Endothelial cell of umbilical vein (primary cell): ENCODE data around the gene P2RY8. TPM values are rescaled to one million over a fixed set of nuclear protein-coding genes. Genes with fewer than 3 reads are reported as not detected.

Experiments
- BruUV-seq: library from RNA; stranded (reverse); fragments of 400-500 nt; replicated peaks from 2 replicates; lab custom pipeline; 2021; lab: Mats Ljungman, UMichigan
- CTCF ChIA-PET: fragments of 300-600, 350-600 bp; sonication (Branson Sonifier 250); formaldehyde crosslinking; loops from one replicate; lab custom pipeline; 2021; ENCODE audit warnings: antibody characterized with exemption, inconsistent platforms; lab: Charles Lee
- POLR2A ChIA-PET: fragments of 300-600, 350-600 bp; sonication (Branson Sonifier 250); formaldehyde crosslinking; loops from one replicate; lab custom pipeline; 2021; ENCODE audit warnings: antibody characterized with exemption, inconsistent platforms; lab: Charles Lee
- DNase-seq: peaks from one replicate; pipeline ENCODE4 v3.0.0-alpha.2; 2011; ENCODE audit warnings: low read depth, low spot score
- FAIRE-seq: peaks from 2 replicates; lab custom pipeline; 2011; peaks lifted over from hg19 to GRCh38; lab: Jason Lieb, UNC
- H2AFZ ChIP-seq: 2 replicates; pipeline ENCODE4 v1.6.0; 2012; ENCODE audit warnings: low read depth, low read length, control low read depth, inconsistent platforms
- H3K27ac ChIP-seq: 2 replicates; pipeline ENCODE4 v1.5.1; 2011; ENCODE audit warnings: low read depth, mild to moderate bottlenecking, control low read depth, low read length, moderate library complexity; ENCODE audit not compliant: insufficient read depth
- H3K27me3 ChIP-seq, 2 experiments: 2 replicates each; pipeline versions ENCODE4 v1.6.0 to v1.6.1; 2011; ENCODE audit warnings: low read length in 2 of 2, mixed read lengths in 1 of 2; ENCODE audit not compliant: control insufficient read depth in 2 of 2, insufficient read depth in 2 of 2
- H3K36me3 ChIP-seq, 2 experiments: 2 replicates in 1 of 2; 3 replicates in 1 of 2; pipeline ENCODE4 v1.5.1; 2011; ENCODE audit warnings: low read length in 2 of 2, mild to moderate bottlenecking in 1 of 2, moderate library complexity in 1 of 2; ENCODE audit not compliant: control insufficient read depth in 2 of 2, insufficient read depth in 2 of 2; ENCODE audit errors: extremely low read depth in 1 of 2
- H3K4me1 ChIP-seq: 3 replicates; pipeline ENCODE4 v1.5.1; 2011; ENCODE audit warnings: mild to moderate bottlenecking, low read length; ENCODE audit not compliant: control insufficient read depth, insufficient read depth; ENCODE audit errors: extremely low read depth
- H3K4me2 ChIP-seq: 2 replicates; pipeline ENCODE4 v1.6.1; 2011; ENCODE audit warnings: low read length, control low read depth, mixed read lengths; ENCODE audit not compliant: insufficient read depth
- H3K4me3 ChIP-seq, 3 experiments: fragments of 200-600 bp in 1 of 3; sonication (generic), shearing (Covaris generic) in 1 of 3; replicated peaks in 1 of 3; 2 replicates each; pipeline ENCODE4 v1.5.1; 2011 to 2016; ENCODE audit warnings: control low read depth in 3 of 3, low read length in 3 of 3, mild to moderate bottlenecking in 2 of 3, inconsistent platforms in 1 of 3, low read depth in 1 of 3, moderate library complexity in 1 of 3; ENCODE audit not compliant: insufficient read depth in 1 of 3
- H3K79me2 ChIP-seq: 2 replicates; pipeline ENCODE4 v1.6.0; 2012; ENCODE audit warnings: low read length, inconsistent platforms; ENCODE audit not compliant: control insufficient read depth, insufficient read depth
- H3K9ac ChIP-seq: replicated peaks from 2 replicates; pipeline ENCODE3; 2011; ENCODE audit warnings: low read length, control low read depth; ENCODE audit not compliant: insufficient read depth; ENCODE audit errors: extremely low read depth
- H3K9me1 ChIP-seq: replicated peaks from 3 replicates; pipeline ENCODE4 v1.6.0; 2011; ENCODE audit warnings: mild to moderate bottlenecking, low read length; ENCODE audit not compliant: control insufficient read depth, insufficient read depth; ENCODE audit errors: extremely low read depth
- H3K9me3 ChIP-seq: replicated peaks from 2 replicates; pipeline ENCODE4 v1.5.1; 2012; ENCODE audit warnings: low read length, inconsistent platforms; ENCODE audit not compliant: control insufficient read depth, insufficient read depth
- H4K20me1 ChIP-seq: replicated peaks from 2 replicates; pipeline ENCODE3; 2011; ENCODE audit warnings: mild to moderate bottlenecking, low read length; ENCODE audit not compliant: control insufficient read depth, insufficient read depth; ENCODE audit errors: extremely low read depth
- CTCF ChIP-seq, 2 donors: IDR thresholded peaks; 1 replicate in 1 of 2; 2 replicates in 1 of 2; pipeline ENCODE4 v1.5.1; 2011; ENCODE audit warnings: low read length in 2 of 2, mild to moderate bottlenecking in 2 of 2, moderate library complexity in 2 of 2, control low read depth in 1 of 2, inconsistent platforms in 1 of 2, low read depth in 1 of 2; ENCODE audit not compliant: insufficient read depth in 1 of 2; ENCODE audit errors: extremely low read depth in 1 of 2
- EZH2 ChIP-seq: IDR thresholded peaks from 2 replicates; pipeline ENCODE4 v1.6.1; 2012; ENCODE audit warnings: borderline replicate concordance, low read depth, mild to moderate bottlenecking, moderate library complexity, low read length, inconsistent platforms; ENCODE audit not compliant: severe bottlenecking
- FOS ChIP-seq: IDR thresholded peaks from 2 replicates; pipeline ENCODE4 v1.6.1; 2011; ENCODE audit warnings: mild to moderate bottlenecking, low read length, moderate library complexity, borderline replicate concordance; ENCODE audit not compliant: insufficient read depth
- GATA2 ChIP-seq: IDR thresholded peaks from 2 replicates; pipeline ENCODE4 v1.7.0; 2011; ENCODE audit warnings: low read depth, mild to moderate bottlenecking, moderate library complexity, mixed read lengths, low read length; ENCODE audit not compliant: insufficient read length, insufficient read depth
- JUN ChIP-seq: IDR thresholded peaks from 2 replicates; pipeline ENCODE4 v1.6.1; 2011; ENCODE audit warnings: borderline replicate concordance, low read depth; ENCODE audit not compliant: insufficient read length, insufficient read depth
- MAX ChIP-seq: IDR thresholded peaks from 2 replicates; pipeline ENCODE4 v1.6.1; 2011; ENCODE audit not compliant: insufficient read depth, insufficient read length
- MYC ChIP-seq: IDR thresholded peaks from one replicate; pipeline ENCODE4 v1.6.1; 2011; ENCODE audit warnings: mild to moderate bottlenecking, low read depth, low read length
- POLR2A ChIP-seq: IDR thresholded peaks from 2 replicates; pipeline ENCODE4 v1.6.1; 2012; ENCODE audit warnings: low read depth, mild to moderate bottlenecking, control low read depth, low read length
- POLR2AphosphoS5 ChIP-seq: IDR thresholded peaks from 2 replicates; pipeline ENCODE4 v1.6.1; 2012; ENCODE audit warnings: low read depth, mild to moderate bottlenecking, control low read depth, low read length, moderate library complexity; ENCODE audit not compliant: insufficient read depth
- dilution Hi-C: fragments of 300-500 bp; cut with MboI; formaldehyde crosslinking; loops from one replicate; pipeline ENCODE4 v1.15.0; 2019; ENCODE audit warnings: low sequenced_read_pairs; ENCODE audit not compliant: extremely low pct_ligation_motif_present
- intact Hi-C: fragments of 100-400 bp; cut with micrococcal nuclease; formaldehyde crosslinking; loops from one replicate; pipeline ENCODE4 v1.10.0; 2022
- polyA plus RNA-seq, 4 experiments: library from polyadenylated mRNA; depleted of rRNA in 3 of 4; stranded (reverse) in 3 of 4; unstranded in 1 of 4; fragments of >200 nt; gene quantifications; 2 replicates each; pipeline versions ENCODE4 v1.2.1 to v1.2.3, GENCODE V29; 2011 to 2012; ENCODE audit warnings: missing spikeins in 1 of 4
- total RNA-seq: library from RNA; stranded (reverse); gene quantifications from 2 replicates; pipeline ENCODE4 v1.2.3, GENCODE V29; 2021

The P2RY8 gene
- total and polyA plus RNA-seq, 2 donors (not counting 3 experiments of a cell fraction or from before 2014, with no cell fraction given) = not detected

DNA sequence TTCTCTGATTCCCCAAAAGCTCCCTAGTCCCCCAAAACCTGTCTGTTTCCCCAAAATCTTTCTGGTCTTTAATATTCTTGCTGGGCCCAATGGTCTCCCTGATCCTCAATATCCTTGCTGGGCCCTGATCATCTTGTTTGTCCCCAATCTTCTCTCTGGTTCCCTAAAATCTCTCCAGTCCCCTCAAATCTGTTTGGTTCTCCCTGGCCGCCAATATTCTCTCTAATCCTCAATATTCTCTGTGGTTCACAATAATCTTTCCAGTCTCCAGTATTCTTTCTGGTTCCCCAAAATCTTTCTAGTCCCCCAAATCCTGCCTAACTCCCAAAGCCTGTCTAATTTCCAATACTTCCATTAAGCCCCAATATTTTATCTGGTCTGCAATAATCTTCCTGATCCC is 18.5 kb downstream of the P2RY8 start:
- Histone ChIP-seq H3K4me1 (no peaks in the 10 kb centered on the region), H3K9ac (no peak overlapping the region), H3K9me1 (no peaks in the 10 kb centered on the region), H2AFZ (no peak overlapping the region), H4K20me1 (no peaks in the 10 kb centered on the region), H3K4me2 (no peak overlapping the region), H3K4me3 (no peak overlapping the region), H3K79me2 (no peaks in the 10 kb centered on the region), H3K36me3 (no peaks in the 10 kb centered on the region), H3K27me3 (no peaks in the 10 kb centered on the region), H3K9me3 (no peaks in the 10 kb centered on the region), H3K27ac (no peak overlapping the region)
- TF ChIP-seq JUN (no peak), CTCF (IDR thresholded peaks at IDR 0.05; ENCODE audit: extremely low read depth in 1 of 2, insufficient read depth in 1 of 2, low read depth in 1 of 2, low read length in 2 of 2) (no peak), FOS (no peak), MAX (no peak), POLR2AphosphoS5 (no peak), MYC (no peak), GATA2 (no peak), POLR2A (no peak), EZH2 (no peak)
- no peak for FAIRE-seq
- no peak for DNase-seq
- BruUV-seq = no TSS peak
- ChIA-PET POLR2A (no interaction called here), CTCF (no interaction called here)
- intact Hi-C loops = no loop called here
- dilution Hi-C loops = no loop called here
